ENCODE data around the gene FAM156B.
"Not testable (repeated sequence)": the region's sequence is repeated elsewhere in the genome, so short reads cannot be mapped to it uniquely, and the experiment has no call there.

Gene FAM156B

GRCh38 chrX:52947501-52947900, 50.4 kb downstream of the FAM156B start:
- H3K27me3 Mint-ChIP-seq, H3K9me3 Mint-ChIP-seq, ATAC-seq, H3K4me3 Mint-ChIP-seq, H3K4me1 Mint-ChIP-seq, H3K27ac Mint-ChIP-seq, DNase-seq: not testable (repeated sequence)

DNA sequence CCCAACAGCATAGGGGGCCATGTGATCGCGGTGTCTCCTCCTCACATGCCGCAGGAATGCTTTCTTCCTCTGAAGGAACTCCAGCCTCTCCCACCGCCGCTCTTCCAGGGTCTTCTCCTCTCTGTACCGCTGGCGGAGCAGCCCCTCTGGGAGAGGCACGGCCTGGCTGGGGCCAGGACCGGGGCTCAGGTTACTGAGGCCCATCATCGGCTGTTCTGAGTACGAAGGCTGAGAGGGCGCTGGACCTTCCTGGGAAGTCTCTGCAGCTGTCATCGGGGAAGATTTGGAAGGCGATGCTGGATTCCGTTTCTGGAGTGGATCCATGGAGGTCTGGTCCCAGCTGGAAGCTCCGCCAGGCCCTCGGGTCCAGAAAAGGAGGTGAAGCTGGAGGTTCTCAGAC, 51.1 kb downstream of the FAM156B start:
- not testable (repeated sequence) for H3K9me3 Mint-ChIP-seq, H3K27ac Mint-ChIP-seq, H3K27me3 Mint-ChIP-seq, DNase-seq, ATAC-seq, H3K4me1 Mint-ChIP-seq, H3K4me3 Mint-ChIP-seq

DNA sequence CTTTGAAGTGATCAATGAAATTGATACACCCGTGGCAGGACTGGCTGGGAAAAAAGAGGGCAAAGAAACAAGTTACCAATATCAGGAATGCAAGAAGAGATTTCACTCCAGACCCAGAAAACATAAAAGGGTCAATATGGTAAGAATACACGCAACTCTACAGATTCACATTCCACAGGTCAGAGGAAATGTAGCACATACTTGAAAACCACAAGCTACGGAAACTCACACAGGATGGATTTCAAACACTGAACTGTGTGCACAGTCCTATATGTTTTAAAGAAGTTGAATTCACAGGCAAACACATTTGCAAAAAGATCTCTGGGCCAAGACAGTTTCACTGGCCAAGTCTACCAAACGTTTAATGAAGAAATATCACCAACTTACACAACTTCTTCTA, 52.2 kb downstream of the FAM156B start:
- not testable (repeated sequence) for H3K4me3 Mint-ChIP-seq, H3K27ac Mint-ChIP-seq, H3K4me1 Mint-ChIP-seq, H3K9me3 Mint-ChIP-seq, DNase-seq, ATAC-seq, H3K27me3 Mint-ChIP-seq

GRCh38 chrX:52949884-52950283, 52.8 kb downstream of the FAM156B start:
- not testable (repeated sequence) for ATAC-seq, H3K27ac Mint-ChIP-seq, H3K4me1 Mint-ChIP-seq

More at GRCh38 chrX:52949884-52950283, 52.8 kb downstream of the FAM156B start:
- H3K4me3 Mint-ChIP-seq, DNase-seq, H3K27me3 Mint-ChIP-seq, H3K9me3 Mint-ChIP-seq: not testable (repeated sequence)
